Naive thymus-derived CD4-positive, alpha-beta T cell (primary cell): ENCODE measurements around the gene MTPN. TPM values are rescaled to one million over a fixed set of nuclear protein-coding genes. Genes with fewer than 3 reads are reported as not detected.

Source experiments
- ATAC-seq: fragments of 150-1000 bp; cut with Tn5 transposase; 2 replicates; pipeline ENCODE4 v1.10.0; 2021; ENCODE audit warnings: mild to moderate bottlenecking, moderate library complexity
- CTCF ChIA-PET: fragments of 350-600 bp; sonication (Branson Sonifier 250); formaldehyde crosslinking; loops from one replicate; lab custom pipeline; 2021; ENCODE audit warnings: antibody characterized with exemption; lab: Charles Lee
- POLR2A ChIA-PET: fragments of 350-600 bp; sonication (Branson Sonifier 250); formaldehyde crosslinking; loops from one replicate; lab custom pipeline; 2021; ENCODE audit warnings: antibody characterized with exemption, inconsistent platforms; lab: Charles Lee
- DNase-seq, 9 donors: peaks; one replicate each; pipeline versions ENCODE4 v3.0.0 to v3.0.0-alpha.2; 2020 to 2022; ENCODE audit warnings: mixed read lengths in 1 of 9
- H3K27ac ChIP-seq: one replicate; pipeline ENCODE4 v1.7.0; 2013; ENCODE audit warnings: mild to moderate bottlenecking, low read depth, low read length, moderate library complexity
- H3K27me3 ChIP-seq, 2 donors: one replicate each; pipeline ENCODE4 v1.7.0; 2013; ENCODE audit warnings: low read length in 2 of 2, mild to moderate bottlenecking in 2 of 2, moderate library complexity in 2 of 2; ENCODE audit not compliant: control insufficient read depth in 2 of 2, insufficient read depth in 2 of 2
- H3K36me3 ChIP-seq, 3 experiments: 1 replicate in 2 of 3; 2 replicates in 1 of 3; pipeline ENCODE4 v1.7.0; 2013; ENCODE audit warnings: low read length in 3 of 3, mild to moderate bottlenecking in 3 of 3, moderate library complexity in 1 of 3; ENCODE audit not compliant: insufficient read depth in 3 of 3, control insufficient read depth in 2 of 3
- H3K4me1 ChIP-seq, 2 donors: one replicate each; pipeline ENCODE4 v1.7.0; 2013; ENCODE audit warnings: low read length in 2 of 2, mild to moderate bottlenecking in 2 of 2, moderate library complexity in 1 of 2; ENCODE audit not compliant: control insufficient read depth in 2 of 2, insufficient read depth in 2 of 2
- H3K4me3 ChIP-seq: 2 replicates; pipeline ENCODE4 v1.7.0; 2013; ENCODE audit warnings: mild to moderate bottlenecking, low read length
- H3K9me3 ChIP-seq, 3 experiments: 1 replicate in 2 of 3; 2 replicates in 1 of 3; pipeline ENCODE4 v1.7.0; 2013; ENCODE audit warnings: low read length in 3 of 3; ENCODE audit not compliant: control insufficient read depth in 2 of 3
- H3K27ac Mint-ChIP-seq, 9 donors: one replicate each; pipeline ENCODE4 v1.8.0; 2020 to 2022; ENCODE audit warnings: mixed read lengths in 9 of 9, mild to moderate bottlenecking in 8 of 9, moderate library complexity in 5 of 9, inconsistent platforms in 2 of 9
- H3K27me3 Mint-ChIP-seq, 5 donors: one replicate each; pipeline ENCODE4 v1.8.0; 2021 to 2022; ENCODE audit warnings: mixed read lengths in 5 of 5, mild to moderate bottlenecking in 1 of 5
- H3K36me3 Mint-ChIP-seq, 5 donors: one replicate each; pipeline ENCODE4 v1.8.0; 2020 to 2022; ENCODE audit warnings: mixed read lengths in 5 of 5, mild to moderate bottlenecking in 3 of 5, inconsistent platforms in 1 of 5
- H3K4me1 Mint-ChIP-seq, 7 donors: one replicate each; pipeline ENCODE4 v1.8.0; 2020 to 2022; ENCODE audit warnings: mixed read lengths in 7 of 7, mild to moderate bottlenecking in 3 of 7, inconsistent platforms in 1 of 7
- H3K4me3 Mint-ChIP-seq, 10 donors: one replicate each; pipeline ENCODE4 v1.8.0; 2020 to 2022; ENCODE audit warnings: mild to moderate bottlenecking in 10 of 10, mixed read lengths in 10 of 10, moderate library complexity in 6 of 10, inconsistent platforms in 2 of 10
- H3K9me3 Mint-ChIP-seq, 11 donors: one replicate each; pipeline ENCODE4 v1.8.0; 2020 to 2022; ENCODE audit warnings: mixed read lengths in 11 of 11, mild to moderate bottlenecking in 4 of 11, inconsistent platforms in 1 of 11, moderate library complexity in 1 of 11
- intact Hi-C, 2 donors: fragments of 100-400 bp; cut with micrococcal nuclease; formaldehyde crosslinking; loops; one replicate each; pipeline ENCODE4 v1.15.1; 2023
- polyA plus RNA-seq, 2 donors: library from polyadenylated mRNA; unstranded; fragments of 300-500 nt; fragmentation: Illumina TruSeq; gene quantifications; one replicate each; pipeline ENCODE4 v1.2.3, GENCODE V29; 2021
- total RNA-seq, 6 experiments: library from RNA in 5 of 6; stranded (reverse) in 5 of 6; gene quantifications; 1 replicate in 5 of 6; 2 replicates in 1 of 6; pipeline ENCODE4 v1.2.3 and lab custom pipeline; 2021 to 2026

MTPN gene
- total and polyA plus RNA-seq, 7 experiments from 2014 or later, result 49.9 to 117 (median 80.7) TPM

DNA sequence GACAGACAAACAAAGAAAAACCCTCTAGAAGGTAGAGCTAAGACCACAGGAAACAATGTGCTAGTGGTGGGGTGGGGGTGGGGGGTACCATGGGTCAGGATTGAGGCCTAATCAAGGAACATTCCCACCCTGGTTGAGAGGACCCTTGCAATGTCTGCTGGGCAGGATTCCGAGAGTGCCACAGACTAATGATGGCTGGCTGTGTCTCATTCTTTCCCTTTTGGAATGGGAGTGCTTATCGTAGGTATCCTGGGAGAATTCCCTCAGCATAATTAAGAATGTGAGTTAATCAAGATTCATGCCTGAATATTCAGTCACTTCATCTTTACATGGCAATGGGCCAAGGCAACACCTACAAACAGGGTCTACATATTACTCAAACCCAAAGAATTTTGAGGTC is 14.7 kb upstream of the MTPN start:
- ChIA-PET POLR2A (interaction anchor here (0.6 kb wide), 1 partner anchor 9 kb away, joined by 4 read pairs; no protein-coding TSS in a partner anchor), CTCF (interaction anchor here (0.6 kb wide), 1 partner anchor 691 kb away, joined by 3 read pairs; no protein-coding TSS in a partner anchor)
- H3K4me3 ChIP-seq, result no peak overlapping the region
- intact Hi-C loops, result no loop called here
- no peak for ATAC-seq
- H3K4me3 Mint-ChIP-seq, result peak overlapping the region in 1 of 10 donors; percentile 16
- peaks cover 0 to 14% (median 6%) of the 10 kb centered on the region in 5 donors for H3K27me3 Mint-ChIP-seq
- H3K4me1 ChIP-seq, result peaks cover 0 to 6% of the 10 kb centered on the region in 2 donors
- peaks cover 0 to 27% (median 6%) of the 10 kb centered on the region in 7 donors for H3K4me1 Mint-ChIP-seq
- H3K27ac Mint-ChIP-seq, result no peak overlapping the region
- peaks cover 0 to 13% (median 5%) of the 10 kb centered on the region in 5 donors for H3K36me3 Mint-ChIP-seq
- no peaks in the 10 kb centered on the region for H3K9me3 ChIP-seq
- H3K9me3 Mint-ChIP-seq, result peaks cover 0 to 1% (median 0%) of the 10 kb centered on the region in 11 donors
- no peak overlapping the region for H3K27ac ChIP-seq
- H3K36me3 ChIP-seq, result no peaks in the 10 kb centered on the region
- DNase-seq, result no peak
- no peaks in the 10 kb centered on the region for H3K27me3 ChIP-seq

GRCh38 chr7:135991322-135991721 is 14.2 kb upstream of the MTPN start:
- peaks cover 0 to 6% of the 10 kb centered on the region in 2 donors for H3K4me1 ChIP-seq
- H3K36me3 ChIP-seq, result no peaks in the 10 kb centered on the region
- H3K4me1 Mint-ChIP-seq, result peaks cover 0 to 27% (median 6%) of the 10 kb centered on the region in 7 donors
- no peak overlapping the region for H3K27ac ChIP-seq
- ChIA-PET CTCF (interaction anchor here (0.6 to 0.8 kb wide), 2 partner anchors 13 to 191 kb away, joined by 3 read pairs; no protein-coding TSS in a partner anchor), POLR2A (interaction anchor here (0.6 kb wide), 1 partner anchor 9 kb away, joined by 4 read pairs; no protein-coding TSS in a partner anchor)
- H3K27me3 ChIP-seq, result no peaks in the 10 kb centered on the region
- peaks cover 0 to 14% (median 6%) of the 10 kb centered on the region in 5 donors for H3K27me3 Mint-ChIP-seq
- peaks cover 0 to 13% (median 5%) of the 10 kb centered on the region in 5 donors for H3K36me3 Mint-ChIP-seq
- H3K27ac Mint-ChIP-seq, result peak overlapping the region in 1 of 9 donors; percentile 15
- intact Hi-C loops, result no loop called here
- DNase-seq, result no peak
- H3K9me3 ChIP-seq, result no peaks in the 10 kb centered on the region
- peaks cover 0 to 1% (median 0%) of the 10 kb centered on the region in 11 donors for H3K9me3 Mint-ChIP-seq
- no peak overlapping the region for H3K4me3 ChIP-seq
- no peak for ATAC-seq
- H3K4me3 Mint-ChIP-seq, result peak overlapping the region in 1 of 10 donors; percentile 16

DNA sequence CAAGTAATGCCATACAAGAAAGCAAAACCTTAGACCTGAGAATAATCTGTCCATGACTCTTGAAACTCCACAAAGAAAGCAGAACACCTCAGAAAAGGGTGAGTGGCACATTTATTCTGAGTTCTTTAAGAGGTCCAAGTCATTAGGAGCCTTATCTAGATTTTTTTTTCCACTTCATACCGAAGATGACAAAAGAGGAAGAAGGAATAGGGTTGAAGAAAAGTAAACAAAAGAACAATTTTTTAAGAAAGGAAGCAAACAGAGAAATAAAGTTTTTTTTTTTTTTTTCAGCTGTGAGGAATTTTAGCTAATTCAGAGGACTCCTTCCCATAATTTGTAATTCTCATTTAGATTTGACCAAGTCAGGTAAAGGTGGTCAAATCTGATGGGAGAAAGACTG is 13.1 kb upstream of the MTPN start:
- POLR2A ChIA-PET, result no interaction called here
- peaks cover 0 to 1% (median 0%) of the 10 kb centered on the region in 11 donors for H3K9me3 Mint-ChIP-seq
- no peak overlapping the region for H3K27ac ChIP-seq
- H3K9me3 ChIP-seq, result no peaks in the 10 kb centered on the region
- H3K27me3 ChIP-seq, result no peaks in the 10 kb centered on the region
- H3K36me3 Mint-ChIP-seq, result peaks cover 0 to 13% (median 5%) of the 10 kb centered on the region in 5 donors
- H3K4me1 ChIP-seq, result peaks cover 0 to 6% of the 10 kb centered on the region in 2 donors
- ATAC-seq (no peak), DNase-seq (no peak)
- peaks cover 0 to 27% (median 6%) of the 10 kb centered on the region in 7 donors for H3K4me1 Mint-ChIP-seq
- no peak overlapping the region for H3K4me3 Mint-ChIP-seq
- intact Hi-C loops, result no loop called here
- CTCF ChIA-PET, result interaction anchor here (0.6 kb wide), 1 partner anchor 27 kb away, joined by 3 read pairs; no protein-coding TSS in a partner anchor
- peaks cover 0 to 14% (median 6%) of the 10 kb centered on the region in 5 donors for H3K27me3 Mint-ChIP-seq
- H3K27ac Mint-ChIP-seq, result no peak overlapping the region
- no peak overlapping the region for H3K4me3 ChIP-seq
- H3K36me3 ChIP-seq, result no peaks in the 10 kb centered on the region

DNA sequence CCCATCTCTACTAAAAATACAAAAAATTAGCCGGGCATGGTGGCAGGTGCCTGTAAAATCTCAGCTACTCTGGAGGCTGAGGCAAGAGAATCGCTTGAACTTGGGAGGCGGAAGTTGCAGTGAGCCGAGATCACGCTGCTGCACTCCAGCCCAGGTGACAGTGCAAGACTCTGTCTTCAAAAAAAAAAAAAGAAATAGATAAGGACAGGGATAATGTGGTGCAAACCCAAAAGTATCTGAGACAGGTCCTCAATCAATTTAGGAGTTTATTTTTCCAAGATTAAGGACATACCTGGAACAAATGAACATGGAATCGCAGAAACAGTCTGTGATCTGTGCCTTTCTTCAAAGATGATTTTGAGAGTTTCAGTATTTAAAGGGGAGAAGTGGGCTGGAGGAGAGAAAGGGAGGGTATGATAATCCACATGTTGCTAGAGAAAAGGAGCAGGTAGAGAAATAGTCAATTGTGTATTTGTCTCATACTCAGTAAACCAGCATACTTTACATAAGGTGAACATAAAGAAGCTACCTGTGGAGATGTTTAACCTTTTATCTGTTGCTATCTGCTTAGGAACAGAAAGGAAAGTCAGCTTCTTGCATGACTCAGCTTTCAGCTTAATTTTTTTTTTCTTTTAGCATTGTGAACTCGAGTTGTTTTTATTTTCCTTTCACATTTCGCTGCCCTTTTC is 4.9 kb upstream of the MTPN start:
- no peaks in the 10 kb centered on the region for H3K27me3 ChIP-seq
- H3K9me3 ChIP-seq, result no peaks in the 10 kb centered on the region
- Mint-ChIP-seq H3K9me3 (peaks cover 0 to 4% (median 0%) of the 10 kb centered on the region in 11 donors), H3K27ac (peak overlapping the region in 8 of 9 donors; percentile 18 to 89 (median 73)), H3K27me3 (peaks cover 0 to 2% (median 0%) of the 10 kb centered on the region in 5 donors), H3K4me1 (peaks cover 32 to 47% (median 40%) of the 10 kb centered on the region in 7 donors), H3K4me3 (peak overlapping the region; percentile 12 to 86 (median 74)), H3K36me3 (peaks cover 0 to 5% (median 0%) of the 10 kb centered on the region in 5 donors)
- ATAC-seq, result no peak
- H3K36me3 ChIP-seq, result peaks cover 0 to under 1% (median 0%) of the 10 kb centered on the region in 3 experiments
- ChIA-PET POLR2A (interaction anchor here (0.6 to 1.7 kb wide), 2 partner anchors 9 to 320 kb away, joined by 4 to 5 read pairs; partner anchors contain the start of gene STMP1), CTCF (no interaction called here)
- peaks cover 25 to 27% of the 10 kb centered on the region in 2 donors for H3K4me1 ChIP-seq
- intact Hi-C loops, result loop anchor here in 1 of 2 donors (2.0 to 5.0 kb wide), 2 partner anchors 405 to 771 kb away; partner anchors contain the start of gene WDR91
- H3K4me3 ChIP-seq, result peak overlapping the region; percentile 38
- DNase-seq, result peak in 1 of 9 donors; percentile 4
- peak overlapping the region; percentile 28 for H3K27ac ChIP-seq

- Mint-ChIP-seq H3K36me3 (peaks cover 0 to 5% (median 0%) of the 10 kb centered on the region in 5 donors), H3K4me3 (peak overlapping the region; percentile 52 to 86 (median 78)), H3K4me1 (peaks cover 32 to 57% (median 50%) of the 10 kb centered on the region in 7 donors), H3K27ac (peak overlapping the region; percentile 17 to 89 (median 77)), H3K9me3 (peaks cover 0 to 4% (median 0%) of the 10 kb centered on the region in 11 donors), H3K27me3 (peaks cover 0 to 2% (median 0%) of the 10 kb centered on the region in 5 donors)
- Histone ChIP-seq H3K4me1 (peaks cover 31 to 34% of the 10 kb centered on the region in 2 donors), H3K27ac (peak overlapping the region; percentile 24), H3K36me3 (peaks cover 0 to 5% (median 0%) of the 10 kb centered on the region in 3 experiments), H3K27me3 (no peaks in the 10 kb centered on the region), H3K9me3 (no peaks in the 10 kb centered on the region), H3K4me3 (peak overlapping the region; percentile 31)
- ATAC-seq (peak; percentile 79), DNase-seq (peak; percentile 8 to 59 (median 53))
- ChIA-PET POLR2A (interaction anchor here (1.7 kb wide), 1 partner anchor 319 kb away, joined by 5 read pairs; the partner anchor contains the start of gene STMP1), CTCF (interaction anchor here (0.6 kb wide), 1 partner anchor 26 kb away, joined by 4 read pairs; no protein-coding TSS in a partner anchor)
- intact Hi-C loops, result loop anchor here in 1 of 2 donors (1.0 to 5.0 kb wide), 3 partner anchors 14 to 770 kb away; partner anchors contain the start of gene WDR91
Observed at GRCh38 chr7:135980665-135981180, 3.6 kb upstream of the MTPN start.

DNA sequence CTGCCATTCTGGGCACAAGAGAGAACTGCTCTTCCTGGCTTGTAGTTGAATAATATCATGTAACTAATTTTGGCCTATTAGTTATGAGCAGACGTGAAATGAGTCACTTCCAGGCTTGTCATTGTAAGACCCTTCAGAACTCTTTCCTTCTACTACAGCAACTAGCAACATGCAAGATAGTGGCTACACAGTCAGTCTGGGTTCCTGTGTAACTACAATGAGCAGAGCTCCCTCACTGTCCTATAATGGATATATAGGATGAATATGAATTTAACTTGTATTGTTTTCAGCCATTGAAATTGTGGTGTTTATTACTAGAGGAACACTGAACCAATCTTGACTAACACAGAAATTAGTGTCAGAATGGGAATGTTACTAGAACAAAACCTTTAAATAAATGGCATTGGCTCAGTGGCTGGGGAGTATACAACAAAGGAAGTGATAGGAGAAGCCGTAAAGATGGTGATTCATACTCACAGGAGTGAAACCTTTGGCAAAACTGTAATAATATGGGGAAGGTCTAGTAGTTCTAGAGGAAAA is 2.9 kb upstream of the MTPN start:
- Histone ChIP-seq H3K27ac (no peak overlapping the region), H3K36me3 (peaks cover 0 to 5% (median 0%) of the 10 kb centered on the region in 3 experiments), H3K4me1 (peaks cover 37 to 40% of the 10 kb centered on the region in 2 donors), H3K9me3 (no peaks in the 10 kb centered on the region), H3K27me3 (no peaks in the 10 kb centered on the region), H3K4me3 (peak overlapping the region; percentile 31)
- DNase-seq, result no peak
- peaks cover 0 to 5% (median 0%) of the 10 kb centered on the region in 5 donors for H3K36me3 Mint-ChIP-seq
- H3K27me3 Mint-ChIP-seq, result peaks cover 0 to 2% (median 0%) of the 10 kb centered on the region in 5 donors
- POLR2A ChIA-PET, result no interaction called here
- intact Hi-C loops, result loop anchor here in 1 of 2 donors (1.0 to 5.0 kb wide), 3 partner anchors 14 to 769 kb away; partner anchors contain the start of gene WDR91
- peak overlapping the region; percentile 52 to 86 (median 78) for H3K4me3 Mint-ChIP-seq
- ATAC-seq, result no peak
- H3K9me3 Mint-ChIP-seq, result peaks cover 0 to 4% (median 0%) of the 10 kb centered on the region in 11 donors
- peak overlapping the region; percentile 17 to 89 (median 77) for H3K27ac Mint-ChIP-seq
- H3K4me1 Mint-ChIP-seq, result peaks cover 32 to 63% (median 56%) of the 10 kb centered on the region in 7 donors
- CTCF ChIA-PET, result interaction anchor here (0.6 kb wide), 1 partner anchor 26 kb away, joined by 4 read pairs; no protein-coding TSS in a partner anchor
